CD4-positive, alpha-beta T cell treated with Interleukin-17A for 1 hour (primary cell): ENCODE measurements around the gene NEUROG3.
"Not testable (repeated sequence)": the region's sequence is repeated elsewhere in the genome, so short reads cannot be mapped to it uniquely, and the experiment has no call there.

ENCODE experiments used
- DNase-seq: peaks from one replicate; pipeline ENCODE4 v3.0.0-alpha.2; 2020

NEUROG3 gene

GRCh38 chr10:69570050-69570816, 3.0 kb downstream of the NEUROG3 start:
- no peak for DNase-seq

GRCh38 chr10:69569396-69569934, 3.8 kb downstream of the NEUROG3 start:
- DNase-seq, result no peak

GRCh38 chr10:69568472-69569395, 4.5 kb downstream of the NEUROG3 start:
- DNase-seq, result no peak

GRCh38 chr10:69567920-69568319, 5.3 kb downstream of the NEUROG3 start:
- DNase-seq, result no peak

GRCh38 chr10:69562731-69563254, 10.4 kb downstream of the NEUROG3 start:
- no peak for DNase-seq

GRCh38 chr10:69559525-69559924, 13.7 kb downstream of the NEUROG3 start:
- no peak for DNase-seq

GRCh38 chr10:69558559-69558958, 14.7 kb downstream of the NEUROG3 start:
- DNase-seq, result peak; percentile 40

GRCh38 chr10:69554611-69555010, 18.6 kb downstream of the NEUROG3 start:
- no peak for DNase-seq

GRCh38 chr10:69553328-69553727, 19.9 kb downstream of the NEUROG3 start:
- no peak for DNase-seq

- no peak for DNase-seq
Measured at GRCh38 chr10:69552268-69552667, 21.0 kb downstream of the NEUROG3 start.

GRCh38 chr10:69549959-69550358, 23.3 kb downstream of the NEUROG3 start:
- DNase-seq, result no peak

GRCh38 chr10:69541463-69541862, 31.8 kb downstream of the NEUROG3 start:
- no peak for DNase-seq

GRCh38 chr10:69538461-69538860, 34.8 kb downstream of the NEUROG3 start:
- DNase-seq, result no peak

- DNase-seq, result no peak
Measured at GRCh38 chr10:69537449-69537848, 35.8 kb downstream of the NEUROG3 start.

- DNase-seq, result not testable (repeated sequence)
Measured at GRCh38 chr10:69536521-69536920, 36.7 kb downstream of the NEUROG3 start.

- DNase-seq, result no peak
Measured at GRCh38 chr10:69533658-69534057, 39.6 kb downstream of the NEUROG3 start.

- no peak for DNase-seq
Measured at GRCh38 chr10:69527961-69528360, 45.3 kb downstream of the NEUROG3 start.
